KOPT-K1 (cell line): ENCODE results near the gene EXOC3.
A peak's percentile ranks its signal among the peaks of the same experiment; 100 is the strongest.
"Not testable (repeated sequence)": the region's sequence is repeated elsewhere in the genome, so short reads cannot be mapped to it uniquely, and the experiment has no call there.

Source experiments
- H3K27ac ChIP-seq: fragments of 200-600 bp; sonication (generic); 2 replicates; pipeline ENCODE4 v1.5.1; 2016; ENCODE audit warnings: antibody characterized with exemption, mild to moderate bottlenecking, low read depth, low read length; ENCODE audit not compliant: poor library complexity, severe bottlenecking
- H3K36me3 ChIP-seq: fragments of 200-600 bp; sonication (generic); 2 replicates; pipeline ENCODE4 v1.5.1; 2017; ENCODE audit warnings: antibody characterized with exemption, mild to moderate bottlenecking, low read length, moderate library complexity; ENCODE audit not compliant: insufficient read depth
- H3K9me3 ChIP-seq: fragments of 200-600 bp; sonication (generic); 2 replicates; pipeline ENCODE4 v1.5.1; 2017; ENCODE audit warnings: antibody characterized with exemption, low read length, mild to moderate bottlenecking; ENCODE audit not compliant: insufficient read depth, poor library complexity, severe bottlenecking

EXOC3 gene

DNA sequence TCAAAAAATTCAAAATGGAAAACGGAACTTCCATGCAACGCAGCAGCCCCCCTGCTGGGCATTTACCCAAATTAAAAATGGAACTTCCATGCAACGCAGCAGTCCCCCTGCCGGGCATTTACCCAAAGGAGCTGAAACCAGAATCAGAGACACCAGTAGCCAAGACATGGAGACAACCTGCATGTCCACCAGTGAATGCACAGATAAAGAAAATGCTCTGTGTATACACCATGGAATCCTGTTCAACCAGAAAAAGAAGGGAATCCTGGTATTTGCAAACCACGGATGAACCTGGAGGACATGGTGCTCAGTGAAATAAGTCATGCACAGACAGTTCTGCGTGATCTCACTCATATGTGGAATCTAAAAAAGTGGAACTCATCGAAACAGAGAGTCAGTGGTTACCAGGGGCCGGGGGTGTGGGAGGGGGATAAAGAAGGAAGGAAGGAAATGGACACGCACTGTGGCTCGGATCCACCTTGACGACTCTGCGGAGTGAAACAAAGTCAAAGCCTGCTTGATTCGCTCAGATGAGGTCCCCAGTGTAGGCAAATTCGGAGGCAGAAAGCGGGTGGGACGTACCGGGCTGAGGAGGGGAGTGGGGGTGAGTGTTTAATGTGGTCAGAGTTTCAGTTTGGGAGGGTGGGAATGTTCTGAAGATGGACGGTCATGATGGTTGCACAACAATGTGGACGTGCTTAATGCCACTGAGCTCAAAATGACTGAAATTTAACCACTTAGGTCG is 40.2 kb upstream of the EXOC3 start:
- no peak overlapping the region for H3K27ac ChIP-seq
- H3K9me3 ChIP-seq: no peaks in the 10 kb centered on the region
- H3K36me3 ChIP-seq: no peaks in the 10 kb centered on the region

DNA sequence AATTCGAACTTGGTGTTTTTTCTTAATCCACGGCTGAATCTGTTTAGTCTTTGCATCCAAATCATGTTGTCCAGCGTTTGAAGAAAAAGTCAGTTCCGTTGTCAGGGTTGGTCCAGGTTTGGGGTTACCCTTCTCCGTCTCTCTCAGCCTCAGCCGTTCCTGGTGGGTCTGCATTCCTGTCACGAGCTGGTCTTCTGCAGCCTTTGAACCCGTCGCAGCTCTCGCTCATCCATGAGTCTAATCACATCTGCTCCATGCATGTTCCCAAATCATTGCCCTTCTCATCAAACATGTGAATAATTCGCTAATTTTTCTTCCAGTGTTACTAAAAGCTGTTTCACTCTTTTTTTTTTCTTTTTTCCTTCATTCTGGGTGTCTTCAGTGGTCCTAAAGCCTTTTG is 39.0 kb upstream of the EXOC3 start:
- no peak overlapping the region for H3K27ac ChIP-seq

GRCh38 chr5:404666-405241 is 38.2 kb upstream of the EXOC3 start:
- H3K27ac ChIP-seq: no peak overlapping the region
- no peaks in the 10 kb centered on the region for H3K36me3 ChIP-seq
- H3K9me3 ChIP-seq: no peaks in the 10 kb centered on the region

More for the DNA sequence above, 39.0 kb upstream of the EXOC3 start:
- Histone ChIP-seq H3K36me3 (no peaks in the 10 kb centered on the region), H3K9me3 (no peaks in the 10 kb centered on the region)

DNA sequence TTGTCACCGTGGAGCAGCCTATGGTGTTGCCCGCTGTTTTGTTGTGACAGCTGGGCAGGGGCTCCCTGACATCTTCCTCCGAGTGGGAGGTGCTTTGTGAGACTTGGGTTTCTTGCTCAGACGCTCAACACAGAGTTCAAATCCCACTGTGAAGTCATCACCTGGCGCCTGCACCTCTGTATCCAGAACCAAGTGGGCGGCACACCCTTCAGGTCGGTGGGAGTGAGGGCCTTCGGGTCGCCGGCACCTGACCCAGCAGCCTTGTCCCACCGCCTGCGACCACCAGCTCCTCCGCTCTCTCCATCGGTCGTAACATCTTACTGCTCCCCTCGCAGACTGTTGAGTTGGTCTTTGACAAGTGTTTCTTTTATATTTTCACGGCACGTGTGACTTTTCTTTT is 37.6 kb upstream of the EXOC3 start:
- no peak overlapping the region for H3K27ac ChIP-seq
- H3K9me3 ChIP-seq: no peaks in the 10 kb centered on the region

DNA sequence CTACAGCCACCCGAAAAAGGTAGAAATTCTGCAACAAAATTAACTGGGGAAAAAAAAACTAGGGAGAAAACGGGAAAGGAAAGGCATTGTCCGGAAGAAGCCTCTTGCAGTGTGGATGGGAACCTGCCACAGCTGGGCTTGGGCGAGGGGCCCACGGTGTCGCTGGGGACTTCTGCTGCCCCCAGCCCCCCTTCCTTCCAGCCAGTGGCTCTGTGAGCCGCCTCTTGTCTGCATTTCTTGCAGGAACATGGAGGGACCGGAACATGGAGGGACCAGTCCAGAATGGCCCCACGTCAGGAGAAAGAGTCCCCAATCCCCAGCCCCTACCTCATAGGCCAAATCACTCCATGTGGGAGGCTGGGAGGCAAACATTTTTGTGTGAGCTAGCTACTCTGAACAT is 36.9 kb upstream of the EXOC3 start:
- no peaks in the 10 kb centered on the region for H3K36me3 ChIP-seq
- no peak overlapping the region for H3K27ac ChIP-seq
- H3K9me3 ChIP-seq: no peaks in the 10 kb centered on the region

More for the DNA sequence above, 37.6 kb upstream of the EXOC3 start:
- no peaks in the 10 kb centered on the region for H3K36me3 ChIP-seq

GRCh38 chr5:407051-407450 is 35.9 kb upstream of the EXOC3 start:
- Histone ChIP-seq H3K36me3 (no peaks in the 10 kb centered on the region), H3K9me3 (no peaks in the 10 kb centered on the region), H3K27ac (no peak overlapping the region)

DNA sequence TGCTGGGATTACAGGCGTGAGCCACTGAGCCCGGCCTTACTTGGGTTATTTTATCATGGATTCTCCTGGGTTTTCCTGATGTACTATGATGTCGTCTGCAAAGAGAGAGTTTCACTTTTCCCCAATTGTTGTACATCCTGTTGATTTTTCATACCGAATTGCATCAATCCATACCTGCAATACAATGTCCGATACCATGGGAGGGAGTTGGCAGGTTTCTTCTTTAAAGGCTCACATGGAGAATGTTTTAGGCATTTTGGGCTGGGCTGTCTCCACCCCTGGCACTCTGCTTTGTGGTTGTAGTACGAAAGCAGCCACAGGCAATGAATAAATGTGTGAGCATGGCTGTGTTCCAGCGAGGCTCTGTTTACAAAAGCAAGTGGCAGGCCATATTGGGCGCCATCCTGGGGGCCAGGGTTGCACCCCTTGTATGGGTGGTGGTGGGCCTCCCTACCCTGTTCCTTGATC is 35.1 kb upstream of the EXOC3 start:
- Histone ChIP-seq H3K36me3 (no peaks in the 10 kb centered on the region), H3K9me3 (no peaks in the 10 kb centered on the region), H3K27ac (no peak overlapping the region)

DNA sequence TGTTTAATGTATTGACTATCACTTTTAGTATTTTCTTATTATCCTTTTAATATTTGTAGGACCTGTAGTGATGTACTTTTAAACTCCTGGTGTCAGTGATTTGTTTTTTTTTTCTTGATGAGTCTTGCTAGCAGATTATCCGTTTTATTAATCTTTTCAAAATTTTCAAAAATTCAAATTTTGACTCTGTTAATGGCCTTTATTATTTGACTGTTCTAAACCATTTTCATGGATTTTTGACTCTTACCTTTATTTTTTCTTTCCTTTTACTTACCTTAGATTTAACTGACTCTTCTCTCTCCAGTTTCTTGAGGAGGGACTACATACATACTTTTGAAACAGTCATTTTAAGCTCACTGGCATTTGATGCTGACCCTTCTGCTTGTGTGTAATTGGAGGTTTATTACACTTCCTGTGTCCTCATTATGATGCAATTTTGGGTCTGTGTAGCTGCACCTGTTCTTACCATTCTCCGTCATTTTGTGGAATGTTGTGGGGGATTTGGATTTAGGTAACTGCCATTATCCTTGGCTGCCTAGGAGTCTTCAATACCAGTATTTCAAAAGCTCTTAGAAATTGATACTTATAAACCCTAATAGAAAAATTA is 32.0 kb upstream of the EXOC3 start:
- no peak overlapping the region for H3K27ac ChIP-seq
- H3K36me3 ChIP-seq: no peaks in the 10 kb centered on the region
- H3K9me3 ChIP-seq: no peaks in the 10 kb centered on the region

GRCh38 chr5:411728-412127 is 31.2 kb upstream of the EXOC3 start:
- no peaks in the 10 kb centered on the region for H3K36me3 ChIP-seq
- no peak overlapping the region for H3K27ac ChIP-seq
- no peaks in the 10 kb centered on the region for H3K9me3 ChIP-seq

DNA sequence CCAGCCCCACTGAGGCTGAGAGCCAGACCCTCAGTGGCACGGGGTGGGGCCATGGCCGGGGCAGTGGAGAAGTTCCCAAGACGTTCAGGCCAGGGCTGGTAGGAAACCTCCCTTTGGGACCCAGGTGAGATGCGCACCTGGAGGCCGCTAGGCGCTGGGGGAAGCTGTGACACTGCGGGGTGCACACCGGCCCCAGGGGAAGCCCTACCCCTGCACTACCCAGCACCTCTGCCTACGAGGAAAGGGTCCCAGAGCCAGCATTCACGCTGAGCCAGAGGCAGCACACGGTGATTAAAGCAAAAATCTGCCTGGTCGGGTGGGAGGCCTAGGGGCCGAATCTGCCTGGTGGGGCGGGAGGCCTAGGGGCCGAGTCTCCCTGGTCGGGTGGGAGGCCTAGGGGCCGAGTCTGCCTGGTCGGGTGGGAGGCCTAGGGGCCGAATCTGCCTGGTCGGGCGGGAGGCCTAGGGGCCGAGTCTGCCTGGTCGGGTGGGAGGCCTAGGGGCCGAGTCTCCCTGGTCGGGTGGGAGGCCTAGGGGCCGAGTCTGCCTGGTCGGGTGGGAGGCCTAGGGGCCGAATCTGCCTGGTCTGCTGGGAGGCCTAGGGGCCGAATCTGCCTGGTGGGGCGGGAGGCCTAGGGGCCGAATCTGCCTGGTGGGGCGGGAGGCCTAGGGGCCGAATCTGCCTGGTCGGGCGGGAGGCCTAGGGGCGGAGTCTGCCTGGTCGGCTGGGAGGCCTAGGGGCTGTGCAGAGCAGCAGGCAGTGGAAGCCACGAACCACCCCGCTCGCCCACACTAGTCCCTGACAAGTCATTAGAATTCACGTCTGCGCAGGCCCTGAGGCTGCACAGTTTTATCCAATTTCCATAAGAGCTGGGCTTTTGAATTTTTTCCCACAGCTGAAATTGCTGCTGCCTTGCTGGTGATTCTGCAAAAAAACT is 27.7 kb upstream of the EXOC3 start:
- peak overlapping the region; percentile 48 for H3K27ac ChIP-seq
- not testable (repeated sequence) for H3K9me3 ChIP-seq, H3K36me3 ChIP-seq

GRCh38 chr5:415928-416635 is 26.9 kb upstream of the EXOC3 start:
- Histone ChIP-seq H3K27ac (peak overlapping the region; percentile 48), H3K36me3 (no peaks in the 10 kb centered on the region), H3K9me3 (no peaks in the 10 kb centered on the region)

- H3K9me3 ChIP-seq: no peaks in the 10 kb centered on the region
- peak overlapping the region; percentile 48 for H3K27ac ChIP-seq
Observed at GRCh38 chr5:416636-416960, 26.4 kb upstream of the EXOC3 start.

DNA sequence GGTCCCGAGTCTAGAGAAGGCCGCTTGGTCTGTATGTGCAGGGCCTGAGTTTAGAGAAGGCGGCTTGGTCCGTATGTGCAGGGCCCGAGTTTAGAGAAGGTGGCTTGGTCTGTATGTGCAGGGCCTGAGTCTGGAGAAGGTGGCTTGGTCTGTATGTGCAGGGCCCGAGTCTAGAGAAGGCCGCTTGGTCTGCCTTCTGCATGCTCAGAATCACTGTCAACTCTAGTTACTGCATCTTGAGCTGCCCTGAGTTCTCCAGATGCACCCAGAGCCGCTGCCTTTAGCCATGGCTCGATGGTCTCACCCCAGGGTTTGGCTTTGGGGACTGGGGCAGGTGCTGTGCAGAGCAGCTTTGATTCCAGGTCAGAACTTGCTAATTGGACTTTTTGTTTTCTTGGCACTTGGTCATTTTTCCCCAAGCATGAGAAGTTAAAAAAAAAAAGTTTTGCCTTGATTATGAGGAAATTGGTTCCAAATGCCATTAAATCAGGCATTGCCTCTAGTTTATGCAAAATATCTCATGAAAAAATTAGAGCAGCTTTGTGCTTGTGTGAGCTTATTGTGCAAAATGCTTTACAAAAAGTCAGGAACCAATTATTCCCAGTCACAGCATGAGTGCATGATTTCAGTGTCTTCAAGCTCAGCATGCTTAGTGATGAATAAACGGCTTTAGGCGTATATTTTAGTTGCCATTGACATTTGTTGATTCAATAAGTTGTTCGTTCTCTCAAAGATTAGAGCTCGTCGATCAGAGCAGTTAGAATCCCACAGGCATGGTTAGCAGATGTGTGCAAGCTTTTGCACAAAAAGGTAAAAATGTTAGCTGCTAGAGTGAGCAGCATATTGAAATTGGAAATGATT is 25.4 kb upstream of the EXOC3 start:
- Histone ChIP-seq H3K36me3 (no peaks in the 10 kb centered on the region), H3K27ac (no peak overlapping the region), H3K9me3 (no peaks in the 10 kb centered on the region)

More at GRCh38 chr5:416636-416960, 26.4 kb upstream of the EXOC3 start:
- H3K36me3 ChIP-seq: no peaks in the 10 kb centered on the region
